Testis (tissue), 2 donors: ENCODE results near the gene SCYL2.

Source experiments
- POLR2A ChIP-seq: fragments of 450-650 bp; IDR thresholded peaks from one replicate; pipeline ENCODE4 v1.6.1; 2017; ENCODE audit warnings: antibody characterized with exemption, mild to moderate bottlenecking, moderate library complexity
- TF ChIP-seq, protein P1 (sequence below), 3 experiments: fragments of 450-650 bp in 2 of 3; fragments of 200-600 bp in 1 of 3; sonication (generic) in 1 of 3; IDR thresholded peaks; one replicate each; pipeline ENCODE4 v1.5.1; 2016 to 2019; ENCODE audit warnings: antibody characterized with exemption in 3 of 3, mild to moderate bottlenecking in 2 of 3, moderate library complexity in 1 of 3

DNA sequence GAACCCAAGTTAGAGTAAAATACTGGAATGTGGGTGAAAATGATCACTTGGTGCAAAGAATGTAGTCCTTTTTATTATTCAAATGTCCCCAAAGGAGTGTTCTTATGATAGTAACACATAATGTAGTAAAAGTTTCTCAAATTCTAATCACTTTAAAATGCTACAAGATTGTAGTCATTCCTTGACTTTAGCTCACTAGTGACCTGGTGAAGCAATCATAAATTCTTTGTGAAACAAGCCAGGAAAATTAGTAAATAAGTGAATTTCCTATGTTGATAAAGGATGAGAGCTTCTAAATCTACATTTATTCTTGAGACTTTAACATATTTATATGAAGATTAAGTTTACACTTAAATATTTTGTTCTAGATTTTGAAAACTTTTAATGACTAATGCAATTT, 59.2 kb downstream of the SCYL2 start:
- TF ChIP-seq, protein P1, sequence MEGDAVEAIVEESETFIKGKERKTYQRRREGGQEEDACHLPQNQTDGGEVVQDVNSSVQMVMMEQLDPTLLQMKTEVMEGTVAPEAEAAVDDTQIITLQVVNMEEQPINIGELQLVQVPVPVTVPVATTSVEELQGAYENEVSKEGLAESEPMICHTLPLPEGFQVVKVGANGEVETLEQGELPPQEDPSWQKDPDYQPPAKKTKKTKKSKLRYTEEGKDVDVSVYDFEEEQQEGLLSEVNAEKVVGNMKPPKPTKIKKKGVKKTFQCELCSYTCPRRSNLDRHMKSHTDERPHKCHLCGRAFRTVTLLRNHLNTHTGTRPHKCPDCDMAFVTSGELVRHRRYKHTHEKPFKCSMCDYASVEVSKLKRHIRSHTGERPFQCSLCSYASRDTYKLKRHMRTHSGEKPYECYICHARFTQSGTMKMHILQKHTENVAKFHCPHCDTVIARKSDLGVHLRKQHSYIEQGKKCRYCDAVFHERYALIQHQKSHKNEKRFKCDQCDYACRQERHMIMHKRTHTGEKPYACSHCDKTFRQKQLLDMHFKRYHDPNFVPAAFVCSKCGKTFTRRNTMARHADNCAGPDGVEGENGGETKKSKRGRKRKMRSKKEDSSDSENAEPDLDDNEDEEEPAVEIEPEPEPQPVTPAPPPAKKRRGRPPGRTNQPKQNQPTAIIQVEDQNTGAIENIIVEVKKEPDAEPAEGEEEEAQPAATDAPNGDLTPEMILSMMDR (IDR thresholded peaks at IDR 0.05) = no peak
- no peak for TF ChIP-seq POLR2A
